Prostate gland (tissue), 2 donors: ENCODE results near the gene PSG4. TPM values are rescaled to one million over a fixed set of nuclear protein-coding genes. Genes with fewer than 3 reads are reported as not detected.
"Not testable (repeated sequence)": the region's sequence is repeated elsewhere in the genome, so short reads cannot be mapped to it uniquely, and the experiment has no call there.

Experiments
- DNase-seq: peaks from one replicate; pipeline ENCODE4 v3.0.0-alpha.2; 2019; ENCODE audit warnings: low spot score
- H3K27ac ChIP-seq, 2 donors: fragments of 200-600 bp; sonication (generic); 2 replicates each; pipeline ENCODE4 v1.5.1; 2017 to 2019
- H3K27me3 ChIP-seq: fragments of 200-600 bp; sonication (generic); replicated peaks from 2 replicates; pipeline ENCODE4 v1.5.1; 2019; ENCODE audit not compliant: insufficient read depth
- H3K36me3 ChIP-seq, 2 donors: fragments of 200-600 bp; sonication (generic); 1 replicate in 1 of 2; 2 replicates in 1 of 2; pipeline versions ENCODE4 v1.5.1 to v1.8.1; 2017 to 2019
- H3K4me1 ChIP-seq: fragments of 200-600 bp; sonication (generic); replicated peaks from 2 replicates; pipeline ENCODE4 v1.5.1; 2019
- H3K4me3 ChIP-seq, 2 donors: fragments of 200-600 bp; sonication (generic); 2 replicates each; pipeline ENCODE4 v1.5.1; 2017 to 2019
- H3K9me3 ChIP-seq: fragments of 200-600 bp; sonication (generic); 2 replicates; pipeline ENCODE4 v1.5.1; 2017
- POLR2A ChIP-seq: fragments of 450-650 bp; IDR thresholded peaks from one replicate; pipeline ENCODE4 v1.6.1; 2016; ENCODE audit warnings: antibody characterized with exemption, mild to moderate bottlenecking
- POLR2AphosphoS5 ChIP-seq: sonication (generic); formaldehyde crosslinking; IDR thresholded peaks from one replicate; pipeline ENCODE4 v1.6.1; 2017; ENCODE audit warnings: antibody characterized with exemption
- WGBS: methylation state at CpG from one replicate; pipeline ENCODE4 v1.1.5; 2018; 5-methylcytosine and 5-hydroxymethylcytosine counted together
- intact Hi-C: fragments of 100-400 bp; cut with DNase I; formaldehyde crosslinking; loops from one replicate; pipeline ENCODE4 v1.14.2; 2022
- total RNA-seq, 2 donors: library from RNA; depleted of rRNA; stranded (reverse); fragments of >200 nt; gene quantifications; one replicate each; pipeline ENCODE4 v1.1.0, GENCODE V29; 2016
- TF ChIP-seq, protein P1 (sequence below), 4 experiments: fragments of 200-600 bp in 2 of 4; fragments of 450-650 bp in 2 of 4; sonication (generic) in 2 of 4; IDR thresholded peaks; 1 replicate in 3 of 4; 2 replicates in 1 of 4; pipeline ENCODE4 v1.5.1; 2016 to 2019; ENCODE audit warnings: antibody characterized with exemption in 4 of 4, mild to moderate bottlenecking in 2 of 4, moderate library complexity in 2 of 4

The PSG4 gene
- total RNA-seq, 2 donors from 2014 or later, result 0.68 to 1.2 TPM

DNA sequence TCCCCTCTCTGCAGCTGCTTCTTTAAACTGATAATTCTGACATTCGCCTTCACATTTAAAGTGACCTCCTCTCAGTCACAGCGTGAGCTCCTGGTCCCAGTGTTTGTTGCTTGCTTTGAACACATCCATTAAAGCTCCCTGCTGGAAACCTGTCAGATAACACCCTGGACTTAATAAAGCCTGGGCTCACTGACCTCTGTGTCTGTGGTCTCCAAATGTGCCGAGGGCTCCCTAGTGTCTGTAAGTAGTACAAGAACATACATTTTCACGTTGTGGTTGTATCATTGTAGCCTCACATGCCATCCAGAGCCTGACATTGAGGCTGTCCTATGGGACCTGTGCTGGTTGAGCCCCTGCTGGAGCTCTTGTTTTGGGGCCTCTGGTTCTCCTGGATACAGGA, 2.6 kb upstream of the PSG4 start:
- H3K4me1 ChIP-seq, result no peaks in the 10 kb centered on the region
- H3K27ac ChIP-seq, result no peak overlapping the region
- 61% methylated on average over 4 of the region's 4 CpGs for WGBS
- no peak overlapping the region for H3K4me3 ChIP-seq
- DNase-seq, result no peak
- intact Hi-C loops, result no loop called here
- no peaks in the 10 kb centered on the region for H3K9me3 ChIP-seq
- no peak for TF ChIP-seq POLR2AphosphoS5
- TF ChIP-seq, protein P1, sequence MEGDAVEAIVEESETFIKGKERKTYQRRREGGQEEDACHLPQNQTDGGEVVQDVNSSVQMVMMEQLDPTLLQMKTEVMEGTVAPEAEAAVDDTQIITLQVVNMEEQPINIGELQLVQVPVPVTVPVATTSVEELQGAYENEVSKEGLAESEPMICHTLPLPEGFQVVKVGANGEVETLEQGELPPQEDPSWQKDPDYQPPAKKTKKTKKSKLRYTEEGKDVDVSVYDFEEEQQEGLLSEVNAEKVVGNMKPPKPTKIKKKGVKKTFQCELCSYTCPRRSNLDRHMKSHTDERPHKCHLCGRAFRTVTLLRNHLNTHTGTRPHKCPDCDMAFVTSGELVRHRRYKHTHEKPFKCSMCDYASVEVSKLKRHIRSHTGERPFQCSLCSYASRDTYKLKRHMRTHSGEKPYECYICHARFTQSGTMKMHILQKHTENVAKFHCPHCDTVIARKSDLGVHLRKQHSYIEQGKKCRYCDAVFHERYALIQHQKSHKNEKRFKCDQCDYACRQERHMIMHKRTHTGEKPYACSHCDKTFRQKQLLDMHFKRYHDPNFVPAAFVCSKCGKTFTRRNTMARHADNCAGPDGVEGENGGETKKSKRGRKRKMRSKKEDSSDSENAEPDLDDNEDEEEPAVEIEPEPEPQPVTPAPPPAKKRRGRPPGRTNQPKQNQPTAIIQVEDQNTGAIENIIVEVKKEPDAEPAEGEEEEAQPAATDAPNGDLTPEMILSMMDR (IDR thresholded peaks at IDR 0.05), result no peak
- TF ChIP-seq POLR2A, result no peak
- no peaks in the 10 kb centered on the region for H3K27me3 ChIP-seq
- no peaks in the 10 kb centered on the region for H3K36me3 ChIP-seq

DNA sequence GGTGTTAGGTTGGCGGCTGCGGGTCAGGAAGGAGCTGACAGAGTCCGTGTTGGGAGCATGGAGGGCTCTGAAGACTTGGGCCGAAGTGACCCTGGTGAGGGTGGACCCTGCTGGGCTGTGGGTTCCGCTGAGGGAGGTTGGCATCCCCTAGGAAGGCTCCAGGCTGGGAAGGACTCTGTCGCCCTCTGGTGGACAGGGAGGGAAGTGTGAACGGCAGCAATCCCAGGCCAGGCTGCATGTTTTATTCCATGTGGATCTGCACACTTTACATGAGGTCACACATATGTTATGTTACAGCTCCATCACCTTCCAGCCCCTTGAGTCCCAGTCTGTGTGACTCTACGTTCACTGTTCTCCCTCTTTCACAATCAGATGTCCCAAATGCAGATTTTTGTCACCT, 1.7 kb upstream of the PSG4 start:
- H3K36me3 ChIP-seq, H3K27ac ChIP-seq, H3K4me3 ChIP-seq, H3K27me3 ChIP-seq, H3K4me1 ChIP-seq, DNase-seq, H3K9me3 ChIP-seq, intact Hi-C loops: not testable (repeated sequence)
- WGBS, result 55% methylated on average over 7 of the region's 8 CpGs
- TF ChIP-seq, protein P1 (IDR thresholded peaks at IDR 0.05), result peak; percentile 26 to 64 (median 43)

DNA sequence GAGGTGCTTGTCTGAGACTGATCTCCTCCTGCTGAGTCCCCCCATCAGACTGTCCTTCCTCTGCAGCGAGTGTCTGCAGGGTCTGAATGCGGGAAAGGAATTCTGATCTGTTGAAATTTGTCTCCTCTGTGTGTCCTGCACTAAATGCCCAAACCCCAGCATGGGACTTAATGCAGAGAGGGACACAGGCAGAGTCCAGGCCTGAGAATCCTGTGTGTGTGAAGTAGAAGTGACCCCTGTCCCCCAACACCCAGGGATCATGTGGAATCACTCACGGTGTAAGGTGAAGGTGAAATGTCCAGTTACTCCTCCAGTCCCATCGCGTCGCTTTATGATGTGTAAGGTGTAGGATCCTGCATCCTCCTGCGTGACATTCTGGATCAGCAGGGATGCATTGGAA, 1.8 kb downstream of the PSG4 start:
- H3K27ac ChIP-seq, intact Hi-C loops, DNase-seq, H3K4me1 ChIP-seq, H3K36me3 ChIP-seq, H3K4me3 ChIP-seq, H3K9me3 ChIP-seq, H3K27me3 ChIP-seq: not testable (repeated sequence)
- 93% methylated on average over 7 of the region's 7 CpGs for WGBS

DNA sequence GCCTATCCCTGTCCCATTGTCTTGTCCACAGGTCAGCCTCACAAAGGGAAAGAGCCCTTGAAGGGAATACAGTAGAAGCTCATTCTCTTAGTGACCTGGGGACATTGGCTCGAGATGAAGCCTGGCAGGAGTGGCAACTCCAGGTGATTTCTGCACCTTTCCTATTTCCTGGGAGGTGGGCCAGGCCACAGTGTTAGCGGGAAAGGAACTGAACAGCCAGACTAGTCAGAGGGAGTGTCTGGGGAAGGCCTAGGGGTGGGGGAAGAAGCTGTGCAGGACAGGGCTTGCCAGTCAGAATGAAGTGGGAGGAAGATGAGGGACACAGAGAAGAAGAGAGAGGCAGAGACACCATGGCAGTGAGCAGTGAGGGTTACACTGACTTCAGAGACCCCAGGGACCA, 3.5 kb downstream of the PSG4 start:
- H3K4me3 ChIP-seq, H3K27me3 ChIP-seq, H3K4me1 ChIP-seq, H3K27ac ChIP-seq, intact Hi-C loops, H3K9me3 ChIP-seq, H3K36me3 ChIP-seq: not testable (repeated sequence)
- WGBS, result 38% methylated on average over 2 of the region's 2 CpGs
- peak; percentile 16 for DNase-seq

DNA sequence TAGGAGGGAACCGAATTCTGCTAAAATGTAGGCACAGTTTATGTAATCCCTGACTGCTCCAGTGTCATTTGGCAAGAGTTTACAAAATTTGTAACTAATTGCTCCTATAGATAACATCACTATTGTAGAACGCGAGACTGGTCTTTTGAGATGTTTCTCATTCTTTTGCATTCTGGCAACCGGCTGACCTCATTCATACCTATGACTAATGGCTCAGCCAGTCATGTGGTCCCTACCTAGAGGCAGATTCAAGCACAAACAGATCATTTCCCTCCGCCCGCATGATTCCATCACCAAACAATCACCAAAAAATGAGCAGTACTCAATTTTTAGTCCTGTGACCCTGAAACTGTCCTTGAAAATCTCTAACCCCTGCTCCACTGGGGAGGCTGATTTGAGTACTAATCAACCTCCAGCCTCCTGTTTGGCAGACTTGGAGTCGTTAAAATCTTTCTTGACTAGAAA, 4.1 kb downstream of the PSG4 start:
- WGBS, result 25% methylated on average over 7 of the region's 7 CpGs
- TF ChIP-seq POLR2AphosphoS5, result peak; percentile 63

DNA sequence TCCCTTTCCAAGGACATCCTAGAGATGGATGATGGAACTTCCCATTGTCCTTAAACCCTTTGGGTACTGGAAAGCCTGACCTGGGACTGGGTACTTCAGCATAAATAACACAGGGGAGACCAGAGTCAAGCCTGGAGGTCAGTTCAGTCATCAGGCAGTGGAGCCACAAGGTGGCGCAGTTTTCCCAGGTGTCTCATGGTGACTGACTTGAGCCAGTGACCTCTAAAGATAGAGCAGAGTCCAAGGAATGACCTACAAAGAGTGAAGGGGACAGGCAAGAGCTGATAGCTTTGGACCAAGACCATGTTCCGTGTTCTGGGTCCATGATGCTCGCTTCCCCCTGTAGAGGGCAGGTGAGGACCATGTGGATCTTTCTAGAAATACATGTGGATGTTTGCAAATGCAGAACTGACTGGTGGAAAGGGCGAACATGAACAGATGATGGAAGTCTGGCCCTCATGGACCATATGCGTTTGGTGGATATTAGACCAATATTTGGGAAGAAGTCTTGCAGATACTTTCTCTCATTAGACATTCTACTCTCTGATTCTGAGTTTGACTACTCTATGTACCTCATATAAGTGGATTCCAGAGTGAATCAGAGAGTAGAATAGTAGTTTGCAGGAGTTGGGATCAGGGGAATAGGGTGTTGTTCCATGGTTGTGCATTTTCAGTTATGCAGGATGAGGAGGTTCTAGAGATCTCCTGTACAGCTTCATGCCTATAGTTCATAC, 6.6 kb downstream of the PSG4 start:
- 71% methylated on average over 5 of the region's 5 CpGs for WGBS
- H3K4me3 ChIP-seq, DNase-seq, intact Hi-C loops, H3K27ac ChIP-seq, H3K36me3 ChIP-seq, H3K27me3 ChIP-seq, H3K9me3 ChIP-seq, H3K4me1 ChIP-seq: not testable (repeated sequence)
- TF ChIP-seq, protein P1 (IDR thresholded peaks at IDR 0.05), result peak in 1 of 4 experiments; percentile 6

More for the DNA sequence above, 4.1 kb downstream of the PSG4 start:
- H3K9me3 ChIP-seq, H3K27me3 ChIP-seq, H3K4me3 ChIP-seq, H3K27ac ChIP-seq, H3K36me3 ChIP-seq, intact Hi-C loops, H3K4me1 ChIP-seq: not testable (repeated sequence)
- DNase-seq, result peak; percentile 48

DNA sequence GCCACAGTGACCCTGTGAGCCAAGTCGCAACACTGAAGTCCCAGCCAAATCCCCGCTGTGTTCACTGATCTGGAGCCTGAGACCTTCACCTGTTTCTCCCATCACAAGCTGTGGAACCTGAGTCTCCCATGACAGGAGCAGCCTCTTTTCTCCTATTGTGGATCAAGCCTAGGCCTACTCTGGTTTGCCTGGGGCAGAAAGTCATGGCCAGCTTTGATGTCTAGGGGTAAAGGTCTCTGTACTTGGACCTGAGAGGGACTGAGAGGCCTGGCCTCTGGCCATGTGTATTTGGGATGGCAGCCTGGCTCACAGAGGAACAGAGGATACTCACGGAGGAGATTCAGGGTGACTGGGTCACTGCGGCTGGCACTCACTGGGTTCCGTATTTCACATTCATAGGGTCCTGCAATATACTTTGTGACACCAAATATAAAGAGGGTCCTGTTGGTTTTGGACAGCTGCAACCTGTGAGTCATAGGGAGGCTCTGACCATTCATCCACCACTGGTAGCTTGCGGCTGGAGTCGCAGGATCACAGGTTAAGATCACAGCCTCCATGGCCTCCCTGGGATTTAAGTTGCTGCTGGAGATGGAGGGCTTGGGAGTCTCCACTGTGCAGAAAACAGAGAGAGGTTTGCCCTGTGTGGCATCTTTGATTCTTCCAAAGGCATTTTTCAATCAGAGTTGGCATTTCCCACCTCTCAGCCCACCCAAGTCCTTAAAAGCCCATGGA, 7.6 kb downstream of the PSG4 start:
- H3K4me1 ChIP-seq, H3K27me3 ChIP-seq, H3K27ac ChIP-seq, DNase-seq, H3K36me3 ChIP-seq, intact Hi-C loops, H3K9me3 ChIP-seq, H3K4me3 ChIP-seq: not testable (repeated sequence)
- 100% methylated on average over 3 of the region's 7 CpGs for WGBS

DNA sequence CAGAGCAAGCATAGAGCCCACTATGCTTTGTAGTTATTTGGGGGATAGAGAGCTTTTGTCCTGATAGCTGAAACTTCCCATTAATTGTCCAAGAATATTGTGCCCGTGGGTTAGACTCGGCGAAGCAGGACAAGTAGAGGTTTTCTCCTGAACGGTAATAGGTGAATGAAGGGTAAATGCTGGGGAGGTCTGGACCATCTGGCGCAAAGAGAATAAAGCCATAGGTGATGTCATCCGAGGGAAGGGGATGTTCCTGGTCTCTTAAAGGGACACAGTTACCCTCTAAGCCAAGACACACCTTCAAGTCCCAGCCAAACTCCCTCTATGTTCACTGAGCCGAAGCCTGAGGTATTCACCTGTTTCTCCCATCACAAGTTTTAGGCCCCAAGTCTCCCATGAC, 11.0 kb downstream of the PSG4 start:
- H3K4me3 ChIP-seq, H3K27me3 ChIP-seq, DNase-seq, intact Hi-C loops, H3K36me3 ChIP-seq, H3K9me3 ChIP-seq, H3K27ac ChIP-seq, H3K4me1 ChIP-seq: not testable (repeated sequence)
- 79% methylated on average over 7 of the region's 7 CpGs for WGBS

DNA sequence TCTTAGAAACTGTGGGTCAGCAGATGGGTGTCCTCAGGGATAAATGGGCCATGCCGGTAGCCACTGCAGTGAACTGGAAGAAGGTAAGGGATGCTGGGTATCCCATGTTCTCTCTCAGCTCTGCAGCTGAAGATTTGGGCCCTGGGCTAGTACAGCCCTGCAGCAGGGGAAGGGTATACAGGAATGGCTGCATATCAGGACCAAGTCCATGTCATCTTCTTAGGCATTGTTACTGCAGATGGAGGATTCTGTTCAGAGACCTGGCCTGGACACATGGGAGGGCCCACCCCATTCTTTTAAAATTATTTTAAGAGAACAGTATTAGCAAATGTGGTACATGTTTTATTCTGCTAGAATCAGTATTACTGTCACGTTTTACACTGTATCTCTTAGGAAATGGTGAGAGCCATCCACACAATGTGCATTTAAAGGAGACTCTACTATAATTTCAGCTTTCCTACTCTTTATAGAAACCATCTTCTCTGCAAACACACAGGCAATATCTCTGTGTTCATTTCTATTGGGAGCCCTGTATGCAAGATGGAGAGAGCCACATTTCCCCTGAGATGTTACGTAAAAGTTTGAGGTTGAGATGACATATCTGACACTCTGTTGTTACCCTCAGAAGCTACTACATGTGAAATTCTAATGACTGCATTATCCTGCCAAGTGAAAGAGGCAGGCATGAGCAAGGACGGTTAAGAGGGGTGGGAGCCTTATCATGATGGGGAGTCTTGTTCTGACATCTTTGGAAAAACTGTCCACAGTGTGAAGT, 12.9 kb downstream of the PSG4 start:
- intact Hi-C loops, result not testable (repeated sequence)
- 70% methylated on average over 4 of the region's 4 CpGs for WGBS

More for the DNA sequence above, 12.9 kb downstream of the PSG4 start:
- H3K27me3 ChIP-seq, H3K4me3 ChIP-seq, H3K4me1 ChIP-seq, H3K27ac ChIP-seq, H3K36me3 ChIP-seq, H3K9me3 ChIP-seq, DNase-seq: not testable (repeated sequence)
